ENCODE data around the gene SLC19A2. TPM values are rescaled to one million over a fixed set of nuclear protein-coding genes. Genes with fewer than 3 reads are reported as not detected.
"Not testable (repeated sequence)": the region's sequence is repeated elsewhere in the genome, so short reads cannot be mapped to it uniquely, and the experiment has no call there.

SLC19A2 gene, protein sequence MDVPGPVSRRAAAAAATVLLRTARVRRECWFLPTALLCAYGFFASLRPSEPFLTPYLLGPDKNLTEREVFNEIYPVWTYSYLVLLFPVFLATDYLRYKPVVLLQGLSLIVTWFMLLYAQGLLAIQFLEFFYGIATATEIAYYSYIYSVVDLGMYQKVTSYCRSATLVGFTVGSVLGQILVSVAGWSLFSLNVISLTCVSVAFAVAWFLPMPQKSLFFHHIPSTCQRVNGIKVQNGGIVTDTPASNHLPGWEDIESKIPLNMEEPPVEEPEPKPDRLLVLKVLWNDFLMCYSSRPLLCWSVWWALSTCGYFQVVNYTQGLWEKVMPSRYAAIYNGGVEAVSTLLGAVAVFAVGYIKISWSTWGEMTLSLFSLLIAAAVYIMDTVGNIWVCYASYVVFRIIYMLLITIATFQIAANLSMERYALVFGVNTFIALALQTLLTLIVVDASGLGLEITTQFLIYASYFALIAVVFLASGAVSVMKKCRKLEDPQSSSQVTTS
- 10 to 100 TPM; 14.5 to 23.2 (median 19.5) TPM for polyA plus RNA-seq (ENCODE audit: insufficient read length in 3 of 3)
- long read RNA-seq, donor 1, partial matches to known transcripts = 0 of 2 reads
- long read RNA-seq, donor 1, other reads (novel, unspliced or antisense) = 0 of 2 reads
- long read RNA-seq, donor 2, partial matches to known transcripts = 0 of 4 reads
- long read RNA-seq, donor 2, other reads (novel, unspliced or antisense) = 0 of 4 reads
- long read RNA-seq, donor 3, partial matches to known transcripts = 6 of 8 reads
- long read RNA-seq, donor 3, other reads (novel, unspliced or antisense) = 0 of 8 reads
- long read RNA-seq, donor 4, partial matches to known transcripts = 6 of 6 reads
- long read RNA-seq, donor 4, other reads (novel, unspliced or antisense) = 0 of 6 reads
- long read RNA-seq, donor 5 = 0 reads
- long read RNA-seq, donor 6, partial matches to known transcripts = 0 of 1 reads
- long read RNA-seq, donor 6, other reads (novel, unspliced or antisense) = 0 of 1 reads
- long read RNA-seq, donor 7, partial matches to known transcripts = 7 of 8 reads
- long read RNA-seq, donor 7, other reads (novel, unspliced or antisense) = 0 of 8 reads
- long read RNA-seq, donor 8, partial matches to known transcripts = 14 of 18 reads
- long read RNA-seq, donor 8, other reads (novel, unspliced or antisense) = 0 of 18 reads
- long read RNA-seq, donor 9, partial matches to known transcripts = 0 of 2 reads
- long read RNA-seq, donor 9, other reads (novel, unspliced or antisense) = 0 of 2 reads
- long read RNA-seq, donor 10, partial matches to known transcripts = 5 of 7 reads
- long read RNA-seq, donor 10, other reads (novel, unspliced or antisense) = 0 of 7 reads
- long read RNA-seq, donor 11, partial matches to known transcripts = 6 of 8 reads
- long read RNA-seq, donor 11, other reads (novel, unspliced or antisense) = 0 of 8 reads
- long read RNA-seq, donor 12, partial matches to known transcripts = 0 of 2 reads
- long read RNA-seq, donor 12, other reads (novel, unspliced or antisense) = 0 of 2 reads
- long read RNA-seq, donor 13, partial matches to known transcripts = 7 of 11 reads
- long read RNA-seq, donor 13, other reads (novel, unspliced or antisense) = 0 of 11 reads
- long read RNA-seq, donor 14, partial matches to known transcripts = 0 of 2 reads
- long read RNA-seq, donor 14, other reads (novel, unspliced or antisense) = 0 of 2 reads
- long read RNA-seq, donor 15, partial matches to known transcripts = 0 of 1 reads
- long read RNA-seq, donor 15, other reads (novel, unspliced or antisense) = 0 of 1 reads
- long read RNA-seq, donor 16, transcript SLC19A2-201 (6 exons, 3,671 nt) = major isoform, 6 of 34 reads
- long read RNA-seq, donor 16, partial matches to known transcripts = 27 of 34 reads
- long read RNA-seq, donor 16, other reads (novel, unspliced or antisense) = 0 of 34 reads

GRCh38 chr1:169485431-169486280, at the start of gene SLC19A2:
TSS of gene SLC19A2 (minus strand) at chr1:169485944. CDS start at chr1:169485766, 178 bp downstream.
- peak; percentile 94 to 99 (median 98) for DNase-seq (ENCODE audit: extremely low read depth in 1 of 11, low read depth in 9 of 11, low spot score in 4 of 11)

DNA sequence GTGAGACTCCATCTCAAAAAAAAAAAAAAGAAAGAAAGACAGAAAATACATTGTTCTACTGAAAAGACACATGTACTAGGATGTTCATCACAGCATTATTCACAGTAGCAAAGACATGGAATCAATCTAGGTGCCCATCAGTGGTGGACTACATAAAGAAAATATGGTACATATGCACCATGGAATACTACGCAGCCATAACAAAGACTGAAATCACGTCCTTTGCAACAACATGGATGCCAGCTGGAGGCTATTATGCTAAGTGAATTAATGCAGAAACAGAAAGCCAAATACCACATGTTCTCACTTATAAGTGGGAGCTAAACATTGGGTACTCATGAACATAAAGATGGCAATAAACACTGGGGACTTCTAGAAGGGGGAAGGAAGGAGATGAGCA, 48.9 kb upstream of the SLC19A2 start:
- DNase-seq (ENCODE audit: extremely low read depth in 1 of 11, low read depth in 9 of 11, low spot score in 4 of 11) = no peak

GRCh38 chr1:169533528-169534190, 47.9 kb upstream of the SLC19A2 start:
- not testable (repeated sequence) for DNase-seq (ENCODE audit: extremely low read depth in 1 of 11, low read depth in 9 of 11, low spot score in 4 of 11)

- DNase-seq (ENCODE audit: extremely low read depth in 1 of 11, low read depth in 9 of 11, low spot score in 4 of 11) = no peak
Observed at GRCh38 chr1:169530448-169530847, 44.7 kb upstream of the SLC19A2 start.

- DNase-seq (ENCODE audit: extremely low read depth in 1 of 11, low read depth in 9 of 11, low spot score in 4 of 11) = peak in 8 of 11 donors; percentile 10 to 66 (median 24)
Observed at GRCh38 chr1:169529068-169529642, 43.4 kb upstream of the SLC19A2 start.

DNA sequence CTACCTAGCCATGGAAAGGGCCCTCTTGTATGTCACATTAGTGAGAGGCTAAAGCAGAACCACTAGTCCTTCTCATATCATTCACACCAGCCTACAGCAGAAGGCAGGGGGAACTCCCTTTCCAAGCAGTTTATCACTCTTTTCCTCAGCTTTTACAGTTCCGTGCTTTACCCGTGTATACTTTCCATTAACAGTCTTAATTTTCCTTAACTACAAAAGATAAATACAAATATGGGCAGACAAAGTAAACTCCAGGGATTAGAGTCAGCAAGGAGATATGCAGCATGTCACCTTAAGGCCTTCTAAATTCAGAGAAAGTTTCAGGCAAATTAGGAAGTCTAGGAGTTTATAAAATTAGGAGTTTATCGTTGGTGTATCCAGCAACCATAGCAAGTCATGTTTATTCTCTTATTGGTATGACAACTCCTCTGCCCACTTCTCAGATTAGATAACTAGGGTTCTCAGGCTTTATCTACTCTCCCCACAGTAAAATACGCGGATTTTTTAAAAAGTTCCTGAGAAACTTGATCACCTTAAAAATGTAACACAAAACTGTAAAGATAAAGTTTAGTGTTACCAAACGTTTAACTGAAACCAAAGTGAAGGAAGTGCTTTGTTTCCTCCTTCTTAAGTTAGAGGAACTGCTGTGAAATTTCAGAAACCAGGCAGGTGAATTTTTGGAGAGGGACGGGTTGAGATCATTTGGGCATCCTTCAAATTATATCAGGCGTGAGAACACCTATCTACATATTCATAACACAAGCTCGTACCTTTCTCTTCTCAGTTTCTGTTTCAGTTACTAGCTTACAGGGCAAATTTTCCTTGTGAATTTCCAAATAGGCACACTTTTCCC, 42.7 kb upstream of the SLC19A2 start:
- no peak for DNase-seq (ENCODE audit: extremely low read depth in 1 of 11, low read depth in 9 of 11, low spot score in 4 of 11)

DNA sequence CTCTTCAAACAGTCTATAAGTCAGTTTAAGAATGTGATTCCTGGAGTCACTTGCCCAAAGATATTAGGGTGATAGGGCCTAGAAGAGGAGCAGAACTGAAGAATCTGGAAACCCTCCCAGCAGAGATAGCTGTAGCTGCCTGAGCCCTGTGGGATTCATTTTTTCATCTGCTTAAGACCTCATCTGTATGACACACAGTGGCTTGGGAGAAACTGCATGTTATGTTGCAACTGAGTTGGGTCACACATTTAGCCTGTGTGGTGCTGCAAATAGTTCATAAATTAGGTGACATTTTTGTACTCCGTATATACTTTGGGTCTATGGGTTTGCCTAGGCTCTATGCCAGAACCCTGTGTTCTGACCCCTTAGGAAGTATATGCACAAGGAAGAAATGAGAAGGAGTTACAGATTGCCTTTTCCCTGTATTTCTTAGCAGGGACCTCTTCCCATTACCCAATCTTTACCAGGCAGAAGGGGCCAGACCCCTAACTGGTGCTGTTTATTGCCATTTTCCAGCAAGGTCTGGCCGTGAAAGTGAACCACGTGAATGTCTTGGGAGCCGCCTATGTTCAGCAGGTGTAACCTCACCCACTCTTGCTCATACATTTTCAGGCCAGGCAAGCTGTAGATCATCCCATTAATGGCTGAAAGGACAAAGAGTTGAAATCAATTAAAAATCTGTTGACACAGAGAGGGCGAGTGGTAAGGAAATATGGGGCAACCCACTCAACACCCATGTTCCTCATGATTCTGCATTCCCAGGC, 41.9 kb upstream of the SLC19A2 start:
- DNase-seq (ENCODE audit: extremely low read depth in 1 of 11, low read depth in 9 of 11, low spot score in 4 of 11) = no peak

GRCh38 chr1:169527001-169527400, 41.3 kb upstream of the SLC19A2 start:
- DNase-seq (ENCODE audit: extremely low read depth in 1 of 11, low read depth in 9 of 11, low spot score in 4 of 11) = no peak

DNA sequence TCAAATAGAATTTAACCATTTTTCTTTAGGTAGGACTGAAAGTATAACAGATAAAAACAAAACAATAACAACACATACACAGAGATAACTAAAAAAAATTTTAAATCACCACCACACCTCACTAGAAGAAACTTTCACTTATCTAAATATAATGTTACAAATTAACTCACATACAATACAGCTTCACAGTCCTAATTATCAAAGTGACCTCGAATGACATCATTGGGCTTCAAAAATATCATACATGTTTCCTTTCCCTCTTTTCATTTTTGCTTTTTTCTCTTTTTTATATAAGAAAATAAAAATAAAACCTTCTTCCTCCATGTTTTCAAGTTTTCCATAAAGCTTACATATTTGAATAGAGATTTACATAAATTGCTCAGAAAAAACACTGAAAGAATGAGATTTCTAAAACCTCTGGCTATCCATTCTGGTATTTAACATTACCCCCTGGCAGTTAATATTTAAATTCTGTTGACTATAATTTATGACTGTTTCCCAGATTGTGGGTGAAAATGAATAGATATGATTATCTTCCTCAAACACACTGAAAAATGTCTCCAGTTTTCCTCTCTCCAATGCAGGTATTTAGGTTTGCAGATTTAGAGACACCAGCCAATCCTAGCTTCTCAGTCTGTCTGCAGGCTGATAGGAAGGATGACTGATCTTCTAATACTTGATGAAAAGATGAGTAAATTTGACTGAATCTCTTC, 40.5 kb upstream of the SLC19A2 start:
- DNase-seq (ENCODE audit: extremely low read depth in 1 of 11, low read depth in 9 of 11, low spot score in 4 of 11) = no peak

GRCh38 chr1:169525391-169525790, 39.6 kb upstream of the SLC19A2 start:
- no peak for DNase-seq (ENCODE audit: extremely low read depth in 1 of 11, low read depth in 9 of 11, low spot score in 4 of 11)

GRCh38 chr1:169523904-169524303, 38.2 kb upstream of the SLC19A2 start:
- no peak for DNase-seq (ENCODE audit: extremely low read depth in 1 of 11, low read depth in 9 of 11, low spot score in 4 of 11)

DNA sequence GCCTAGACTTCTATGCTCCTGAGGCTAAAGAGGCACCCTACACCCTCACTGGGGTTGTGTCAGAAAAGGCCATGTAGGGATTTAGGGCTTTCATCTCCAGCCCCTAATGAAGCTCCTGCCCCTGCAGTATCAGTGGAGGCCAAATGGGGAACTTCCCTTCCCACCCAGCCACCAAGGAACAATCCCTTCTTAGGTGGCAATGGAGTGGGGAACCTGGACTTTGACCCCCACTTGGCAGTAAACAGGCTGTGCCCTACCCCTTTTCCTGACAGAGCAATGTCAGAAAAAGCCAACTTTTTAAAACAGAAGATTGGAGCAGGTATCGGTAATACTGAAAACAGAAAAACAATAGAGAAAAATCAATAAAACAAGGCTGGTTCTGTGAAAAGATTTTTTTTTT, 35.5 kb upstream of the SLC19A2 start:
- DNase-seq (ENCODE audit: extremely low read depth in 1 of 11, low read depth in 9 of 11, low spot score in 4 of 11) = no peak

- no peak for DNase-seq (ENCODE audit: extremely low read depth in 1 of 11, low read depth in 9 of 11, low spot score in 4 of 11)
Observed at GRCh38 chr1:169517558-169518186, 31.9 kb upstream of the SLC19A2 start.

DNA sequence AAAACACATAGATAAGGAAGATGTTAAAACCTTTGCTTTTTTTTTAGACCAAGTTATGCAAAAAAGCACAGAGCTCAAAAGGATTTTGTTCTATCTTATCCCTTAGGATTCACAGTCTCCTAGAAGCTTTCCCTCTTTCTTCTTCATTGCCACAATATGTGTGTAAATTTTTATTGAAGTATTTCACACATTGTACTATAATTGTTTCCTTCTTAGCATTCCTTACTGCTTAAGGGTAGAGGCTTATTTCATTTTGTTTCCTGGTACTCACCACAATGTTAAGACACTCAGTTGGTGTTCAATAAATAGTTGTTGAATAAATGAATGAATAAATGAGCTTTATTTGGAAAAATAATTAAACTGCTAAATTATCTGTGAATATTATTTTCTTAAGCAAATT, 29.9 kb upstream of the SLC19A2 start:
- DNase-seq (ENCODE audit: extremely low read depth in 1 of 11, low read depth in 9 of 11, low spot score in 4 of 11) = no peak
